HG02642 (cell line): ENCODE data around the gene MCL1.
A peak's percentile ranks its signal among the peaks of the same experiment; 100 is the strongest.

Experiments used
- ATAC-seq: cut with Tn5 transposase; IDR thresholded peaks from one replicate; pipeline ENCODE4 v1.9.1; 2021; ENCODE audit warnings: mild to moderate bottlenecking; ENCODE audit not compliant: unreplicated experiment, poor library complexity

The MCL1 gene

GRCh38 chr1:150558761-150559655 lies 20.4 kb downstream of the MCL1 start:
- no peak for ATAC-seq

- ATAC-seq: no peak
These were observed 21.1 kb downstream of the MCL1 start for GRCh38 chr1:150558303-150558704.

GRCh38 chr1:150557813-150558212 lies 21.6 kb downstream of the MCL1 start:
- ATAC-seq: no peak

- no peak for ATAC-seq
These were observed 22.3 kb downstream of the MCL1 start for GRCh38 chr1:150557065-150557600.

GRCh38 chr1:150555971-150556865 lies 23.2 kb downstream of the MCL1 start:
- ATAC-seq: no peak

- no peak for ATAC-seq
These were observed 24.0 kb downstream of the MCL1 start for GRCh38 chr1:150555198-150555970.

GRCh38 chr1:150554086-150554452 lies 25.3 kb downstream of the MCL1 start:
- ATAC-seq: no peak

- ATAC-seq: no peak
These were observed 25.9 kb downstream of the MCL1 start for GRCh38 chr1:150553392-150554085.

GRCh38 chr1:150552911-150553289 lies 26.5 kb downstream of the MCL1 start:
- ATAC-seq: no peak

- no peak for ATAC-seq
These were observed 27.1 kb downstream of the MCL1 start for GRCh38 chr1:150552128-150552910.

GRCh38 chr1:150551784-150552127 lies 27.7 kb downstream of the MCL1 start:
- no peak for ATAC-seq

GRCh38 chr1:150551051-150551783 lies 28.2 kb downstream of the MCL1 start:
- no peak for ATAC-seq

GRCh38 chr1:150550222-150551050 lies 29.0 kb downstream of the MCL1 start:
- no peak for ATAC-seq

GRCh38 chr1:150549496-150550221 lies 29.8 kb downstream of the MCL1 start:
- peak; percentile 5 for ATAC-seq

GRCh38 chr1:150548632-150549495 lies 30.5 kb downstream of the MCL1 start, which contains the start of gene ADAMTSL4:
Gene ADAMTSL4, plus strand, starts transcription at chr1:150549408. Its CDS starts 2,881 bp downstream, at chr1:150552289.
- ATAC-seq: peak; percentile 50

- ATAC-seq: no peak
These were observed 31.1 kb downstream of the MCL1 start for GRCh38 chr1:150548324-150548631.
